Left lung (tissue), 10 donors: ENCODE results near the gene VWF. TPM values are rescaled to one million over a fixed set of nuclear protein-coding genes. Genes with fewer than 3 reads are reported as not detected.
A peak's percentile ranks its signal among the peaks of the same experiment; 100 is the strongest.

ENCODE experiments used
- ATAC-seq: fragments of 200-7000 bp; cut with Tn5 transposase; one replicate; pipeline ENCODE4 v1.9.1; 2020; ENCODE audit warnings: moderate library complexity
- DNase-seq, 4 donors: peaks; one replicate each; pipeline ENCODE4 v3.0.0-alpha.2; 2013 to 2020
- H3K27ac ChIP-seq, 2 donors: fragments of 200-600 bp; sonication (generic) in 1 of 2; one replicate each; pipeline versions ENCODE4 v1.5.0 to v1.8.0; 2020 to 2021
- H3K27me3 ChIP-seq, 2 donors: fragments of 200-600 bp; sonication (generic) in 1 of 2; one replicate each; pipeline versions ENCODE4 v1.5.0 to v1.8.0; 2020 to 2021
- H3K36me3 ChIP-seq, 2 donors: fragments of 200-600 bp; sonication (generic) in 1 of 2; one replicate each; pipeline versions ENCODE4 v1.5.0 to v1.8.0; 2020 to 2021
- H3K4me1 ChIP-seq, 2 donors: fragments of 200-600 bp; one replicate each; pipeline ENCODE4 v1.8.0; 2021
- H3K4me3 ChIP-seq, 2 donors: fragments of 200-600 bp; sonication (generic) in 1 of 2; one replicate each; pipeline versions ENCODE4 v1.5.0 to v1.8.0; 2020 to 2021; ENCODE audit warnings: mild to moderate bottlenecking in 1 of 2
- H3K9me3 ChIP-seq, 2 donors: fragments of 200-600 bp; sonication (generic) in 1 of 2; one replicate each; pipeline versions ENCODE4 v1.5.0 to v1.8.0; 2020 to 2021
- intact Hi-C, 2 donors: fragments of 100-400 bp; cut with DNase I; formaldehyde crosslinking; loops; one replicate each; pipeline versions ENCODE4 v1.11.2 to v1.14.2; 2022
- polyA plus RNA-seq, 6 donors: library from polyadenylated mRNA; unstranded; fragments of 120-200 nt; gene quantifications; one replicate each; pipeline ENCODE4 v1.2.1, GENCODE V29; 2013; ENCODE audit not compliant: insufficient read length in 6 of 6
- total RNA-seq, 2 donors: library from RNA; stranded (reverse); fragmentation: NEBNext Ultra II Directional; extraction: Animal tissue kit (Norgen Biotek cat#: 25700); gene quantifications; one replicate each; pipeline ENCODE4 v1.2.1, GENCODE V29; 2021
- TF ChIP-seq, protein P1 (sequence below), 2 donors: fragments of 200-600 bp; sonication (generic) in 1 of 2; IDR thresholded peaks; one replicate each; pipeline versions ENCODE4 v1.5.0 to v1.8.0; 2021; ENCODE audit warnings: antibody characterized with exemption in 2 of 2
- donor health status: DM: no; HTN: yes; CAD: no.
- donor health status: DM: no; HTN: no; CAD: no.

The VWF gene
- total and polyA plus RNA-seq, 8 donors: 123 to 401 (median 147) TPM

DNA sequence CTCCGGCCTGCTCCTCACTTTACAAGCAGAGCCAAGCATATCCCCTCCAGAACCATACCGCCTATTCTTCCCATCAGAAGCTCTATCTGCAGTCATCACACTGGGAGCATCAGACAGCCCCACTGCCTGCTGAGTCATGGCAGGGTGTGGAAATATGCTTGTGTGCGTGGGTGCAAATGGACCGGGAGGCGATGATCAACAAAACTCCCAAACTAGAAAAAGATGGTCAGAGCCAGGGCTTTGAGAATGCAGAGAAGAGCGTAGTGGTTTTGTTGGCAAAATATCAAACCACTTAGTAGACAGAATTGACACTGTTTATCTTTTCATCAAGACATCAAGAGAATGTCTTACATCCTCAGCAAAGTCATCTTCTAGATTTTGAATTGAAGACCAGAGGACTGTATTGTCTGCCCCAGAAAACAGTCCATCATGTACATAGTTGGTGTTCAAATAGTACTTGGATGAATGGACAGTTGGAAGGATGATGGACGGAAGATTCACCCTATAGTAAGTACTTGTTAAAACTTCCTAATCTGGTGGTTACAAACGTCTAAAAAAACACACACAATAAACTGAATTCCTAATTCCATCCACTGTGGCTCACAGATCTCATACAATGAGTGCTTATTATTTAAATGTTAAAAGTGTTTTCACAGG lies 54.9 kb downstream of the VWF start:
- H3K4me1 ChIP-seq: peaks cover 2 to 36% of the 10 kb centered on the region in 2 donors
- no peak overlapping the region for H3K4me3 ChIP-seq
- TF ChIP-seq, protein P1, sequence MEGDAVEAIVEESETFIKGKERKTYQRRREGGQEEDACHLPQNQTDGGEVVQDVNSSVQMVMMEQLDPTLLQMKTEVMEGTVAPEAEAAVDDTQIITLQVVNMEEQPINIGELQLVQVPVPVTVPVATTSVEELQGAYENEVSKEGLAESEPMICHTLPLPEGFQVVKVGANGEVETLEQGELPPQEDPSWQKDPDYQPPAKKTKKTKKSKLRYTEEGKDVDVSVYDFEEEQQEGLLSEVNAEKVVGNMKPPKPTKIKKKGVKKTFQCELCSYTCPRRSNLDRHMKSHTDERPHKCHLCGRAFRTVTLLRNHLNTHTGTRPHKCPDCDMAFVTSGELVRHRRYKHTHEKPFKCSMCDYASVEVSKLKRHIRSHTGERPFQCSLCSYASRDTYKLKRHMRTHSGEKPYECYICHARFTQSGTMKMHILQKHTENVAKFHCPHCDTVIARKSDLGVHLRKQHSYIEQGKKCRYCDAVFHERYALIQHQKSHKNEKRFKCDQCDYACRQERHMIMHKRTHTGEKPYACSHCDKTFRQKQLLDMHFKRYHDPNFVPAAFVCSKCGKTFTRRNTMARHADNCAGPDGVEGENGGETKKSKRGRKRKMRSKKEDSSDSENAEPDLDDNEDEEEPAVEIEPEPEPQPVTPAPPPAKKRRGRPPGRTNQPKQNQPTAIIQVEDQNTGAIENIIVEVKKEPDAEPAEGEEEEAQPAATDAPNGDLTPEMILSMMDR (IDR thresholded peaks at IDR 0.05): no peak
- ATAC-seq (peak; percentile 61), DNase-seq (no peak)
- H3K9me3 ChIP-seq: no peaks in the 10 kb centered on the region
- peak overlapping the region; percentile 37 to 57 for H3K27ac ChIP-seq
- H3K27me3 ChIP-seq: peaks cover 0 to 7% of the 10 kb centered on the region in 2 donors
- intact Hi-C loops: loop anchor here (5.0 to 10.0 kb wide), 2 partner anchors 115 to 218 kb away; no protein-coding TSS in a partner anchor
- H3K36me3 ChIP-seq: no peaks in the 10 kb centered on the region

DNA sequence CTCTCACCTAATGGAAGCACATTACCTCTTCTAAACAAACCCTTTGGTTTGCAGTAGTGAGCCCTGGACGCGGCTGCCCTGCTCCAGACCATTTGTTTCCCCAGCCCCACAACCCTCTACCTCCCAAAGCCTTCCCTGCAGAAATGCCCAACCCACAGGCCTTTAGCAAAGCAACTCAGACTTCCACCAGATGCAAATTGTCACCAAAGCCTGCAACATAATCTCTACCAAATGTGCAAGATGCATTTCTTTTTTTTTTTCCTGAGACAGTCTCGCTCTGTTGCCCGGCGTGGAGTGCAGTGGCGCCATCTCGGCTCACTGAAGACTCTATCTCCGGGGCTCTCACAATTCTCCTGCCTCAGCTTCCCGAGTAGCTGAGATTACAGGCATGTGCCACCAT lies 56.2 kb downstream of the VWF start:
- TF ChIP-seq, protein P1 (IDR thresholded peaks at IDR 0.05): no peak
- intact Hi-C loops: loop anchor here in 1 of 2 donors (5.0 kb wide), 1 partner anchor 219 kb away; no protein-coding TSS in a partner anchor
- H3K9me3 ChIP-seq: no peaks in the 10 kb centered on the region
- ATAC-seq (no peak), DNase-seq (no peak)
- H3K4me1 ChIP-seq: peaks cover 0 to 27% of the 10 kb centered on the region in 2 donors
- H3K27ac ChIP-seq: no peak overlapping the region
- no peaks in the 10 kb centered on the region for H3K27me3 ChIP-seq
- H3K36me3 ChIP-seq: peaks cover 0 to 11% of the 10 kb centered on the region in 2 donors
- no peak overlapping the region for H3K4me3 ChIP-seq

DNA sequence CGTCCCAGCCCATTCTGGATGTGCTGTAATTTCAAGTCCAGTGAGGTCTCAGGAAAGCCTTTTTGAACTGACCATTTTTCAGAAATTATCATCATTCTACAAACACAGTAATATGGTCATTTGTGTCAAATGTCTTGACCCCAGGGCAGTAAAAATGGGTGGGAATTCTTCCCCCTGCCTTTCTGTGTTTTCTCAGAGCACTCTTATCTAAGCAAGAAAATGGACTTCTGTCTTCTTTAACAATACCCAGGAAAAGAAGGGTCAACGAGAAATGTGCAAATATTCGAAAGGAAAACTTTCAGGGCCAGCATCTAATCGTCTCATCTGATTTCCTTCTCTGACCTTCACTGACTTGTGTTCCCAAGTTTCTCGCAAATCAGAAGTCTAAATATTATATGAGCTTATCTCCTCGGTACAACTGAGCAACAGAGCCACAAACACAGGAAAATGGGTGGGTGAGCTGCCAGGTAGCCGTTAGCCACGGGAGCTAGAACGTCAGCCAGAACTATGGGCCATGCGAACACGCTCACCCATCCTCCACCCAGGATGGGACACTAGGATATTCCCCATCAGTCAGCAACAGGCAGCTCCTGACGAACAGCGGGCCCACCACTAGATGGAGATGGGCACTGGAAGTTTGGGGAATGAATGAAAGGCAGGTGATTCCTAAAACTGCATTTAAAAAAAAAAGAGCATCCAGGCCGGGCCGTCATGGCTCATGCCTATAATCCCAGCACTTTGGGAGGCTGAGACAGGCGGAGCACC lies 57.1 kb downstream of the VWF start:
- H3K27ac ChIP-seq: peak overlapping the region in 1 of 2 donors; percentile 37
- TF ChIP-seq, protein P1 (IDR thresholded peaks at IDR 0.05): peak; percentile 12 to 19
- peaks cover 0 to 11% of the 10 kb centered on the region in 2 donors for H3K36me3 ChIP-seq
- DNase-seq: no peak
- intact Hi-C loops: loop anchor here in 1 of 2 donors (5.0 kb wide), 1 partner anchor 220 kb away; no protein-coding TSS in a partner anchor
- ATAC-seq: no peak
- H3K4me3 ChIP-seq: no peak overlapping the region
- peaks cover 0 to 24% of the 10 kb centered on the region in 2 donors for H3K4me1 ChIP-seq
- H3K27me3 ChIP-seq: no peaks in the 10 kb centered on the region
- no peaks in the 10 kb centered on the region for H3K9me3 ChIP-seq

DNA sequence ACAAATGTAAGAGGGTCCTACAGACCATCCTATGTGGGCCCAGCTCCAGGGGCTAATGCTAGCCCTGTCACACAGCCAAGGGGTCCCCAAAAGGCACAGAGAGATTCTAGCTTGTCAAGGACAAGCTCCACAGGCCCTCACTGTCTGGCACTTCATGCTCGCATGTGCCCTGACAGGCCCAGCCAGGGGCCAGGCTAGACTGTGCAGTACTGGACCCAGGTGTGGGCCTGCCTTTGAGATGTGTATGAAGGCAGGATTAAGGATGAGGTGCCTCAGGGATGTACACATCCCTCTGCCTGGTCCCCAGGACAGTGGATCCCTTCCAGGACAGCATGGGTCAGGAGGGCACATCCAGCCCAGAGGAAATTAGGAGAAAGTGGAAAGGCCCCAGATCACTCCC lies 57.8 kb downstream of the VWF start:
- H3K27me3 ChIP-seq: no peaks in the 10 kb centered on the region
- DNase-seq (no peak), ATAC-seq (no peak)
- peaks cover 0 to 11% of the 10 kb centered on the region in 2 donors for H3K36me3 ChIP-seq
- no peaks in the 10 kb centered on the region for H3K9me3 ChIP-seq
- H3K27ac ChIP-seq: peak overlapping the region in 1 of 2 donors; percentile 37
- H3K4me3 ChIP-seq: no peak overlapping the region
- H3K4me1 ChIP-seq: peaks cover 0 to 24% of the 10 kb centered on the region in 2 donors
- intact Hi-C loops: loop anchor here in 1 of 2 donors (5.0 kb wide), 1 partner anchor 221 kb away; no protein-coding TSS in a partner anchor
- TF ChIP-seq, protein P1 (IDR thresholded peaks at IDR 0.05): no peak

DNA sequence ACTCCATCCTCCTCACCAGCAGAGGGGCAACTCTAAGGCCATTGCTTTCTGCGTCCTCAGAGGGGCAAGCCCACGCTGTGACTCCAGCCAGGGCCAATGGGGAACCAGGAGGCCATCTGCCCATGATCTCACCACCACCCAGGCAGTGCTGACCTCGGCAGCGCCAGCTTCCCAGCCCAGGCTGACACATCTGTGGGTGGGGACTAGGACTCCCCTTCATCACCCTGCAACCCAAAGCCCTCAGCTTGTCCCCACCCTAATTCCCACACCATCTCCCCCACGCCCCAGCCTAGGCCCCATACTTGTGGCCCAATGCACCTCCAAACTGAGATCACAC lies 58.6 kb downstream of the VWF start:
- no peak for ATAC-seq
- TF ChIP-seq, protein P1 (IDR thresholded peaks at IDR 0.05): no peak
- Histone ChIP-seq H3K4me3 (no peak overlapping the region), H3K27me3 (no peaks in the 10 kb centered on the region), H3K9me3 (no peaks in the 10 kb centered on the region), H3K4me1 (peaks cover 0 to 23% of the 10 kb centered on the region in 2 donors), H3K27ac (peak overlapping the region in 1 of 2 donors; percentile 0), H3K36me3 (peaks cover 0 to 11% of the 10 kb centered on the region in 2 donors)
- intact Hi-C loops: loop anchor here in 1 of 2 donors (5.0 kb wide), 1 partner anchor 221 kb away; no protein-coding TSS in a partner anchor
- DNase-seq: peak in 1 of 4 donors; percentile 58
